ENCODE data around the gene CPNE5.

The CPNE5 gene

GRCh38 chr6:36824253-36824652 is 15.0 kb downstream of the CPNE5 start:
- H3K27me3 ChIP-seq (replicated peaks) = no peaks in the 10 kb centered on the region
- no peak overlapping the region for H3K27ac ChIP-seq
- in situ Hi-C loops (cut with HindIII; ENCODE audit: low pct_ligation_motif_present, low sequenced_read_pairs) = no loop called here

GRCh38 chr6:36823421-36824096 is 15.7 kb downstream of the CPNE5 start:
- Histone ChIP-seq H3K4me3 (ENCODE audit: low read depth, low read length) (no peak overlapping the region), H3K36me3 (replicated peaks) (no peaks in the 10 kb centered on the region), H3K27me3 (replicated peaks) (no peaks in the 10 kb centered on the region), H3K27ac (no peak overlapping the region)
- in situ Hi-C loops (cut with HindIII; ENCODE audit: low pct_ligation_motif_present, low sequenced_read_pairs) = no loop called here
- no peak for TF ChIP-seq CTCF (IDR thresholded peaks at IDR 0.05; ENCODE audit: low read depth, low read length, missing control alignments)
- no peak for DNase-seq

More at GRCh38 chr6:36824253-36824652, 15.0 kb downstream of the CPNE5 start:
- Histone ChIP-seq H3K36me3 (replicated peaks) (no peaks in the 10 kb centered on the region), H3K4me3 (ENCODE audit: low read depth, low read length) (no peak overlapping the region)
- DNase-seq = no peak
- TF ChIP-seq CTCF (IDR thresholded peaks at IDR 0.05; ENCODE audit: low read depth, low read length, missing control alignments) = no peak

- no peak for TF ChIP-seq CTCF (IDR thresholded peaks at IDR 0.05; ENCODE audit: low read depth, low read length, missing control alignments)
- in situ Hi-C loops (cut with HindIII; ENCODE audit: low pct_ligation_motif_present, low sequenced_read_pairs) = no loop called here
- Histone ChIP-seq H3K27ac (no peak overlapping the region), H3K4me3 (ENCODE audit: low read depth, low read length) (no peak overlapping the region), H3K36me3 (replicated peaks) (no peaks in the 10 kb centered on the region), H3K27me3 (replicated peaks) (no peaks in the 10 kb centered on the region)
- DNase-seq = no peak
Measured at GRCh38 chr6:36822506-36823269, 16.6 kb downstream of the CPNE5 start.

GRCh38 chr6:36821581-36822335 is 17.5 kb downstream of the CPNE5 start:
- in situ Hi-C loops (cut with HindIII; ENCODE audit: low pct_ligation_motif_present, low sequenced_read_pairs) = no loop called here
- H3K4me3 ChIP-seq (ENCODE audit: low read depth, low read length) = no peak overlapping the region
- no peak for DNase-seq
- no peak overlapping the region for H3K27ac ChIP-seq
- TF ChIP-seq CTCF (IDR thresholded peaks at IDR 0.05; ENCODE audit: low read depth, low read length, missing control alignments) = no peak
- no peaks in the 10 kb centered on the region for H3K27me3 ChIP-seq (replicated peaks)
- H3K36me3 ChIP-seq (replicated peaks) = no peaks in the 10 kb centered on the region

- H3K36me3 ChIP-seq (replicated peaks) = no peaks in the 10 kb centered on the region
Measured at GRCh38 chr6:36820700-36821580, 18.3 kb downstream of the CPNE5 start.

More at GRCh38 chr6:36820700-36821580, 18.3 kb downstream of the CPNE5 start:
- H3K27me3 ChIP-seq (replicated peaks) = no peaks in the 10 kb centered on the region
- H3K4me3 ChIP-seq (ENCODE audit: low read depth, low read length) = no peak overlapping the region
- TF ChIP-seq CTCF (IDR thresholded peaks at IDR 0.05; ENCODE audit: low read depth, low read length, missing control alignments) = no peak
- in situ Hi-C loops (cut with HindIII; ENCODE audit: low pct_ligation_motif_present, low sequenced_read_pairs) = no loop called here
- peak; percentile 61 for DNase-seq
- H3K27ac ChIP-seq = no peak overlapping the region

Data from brain microvascular endothelial cell (primary cell).